ENCODE results near the gene PTPRM. TPM values are rescaled to one million over a fixed set of nuclear protein-coding genes. Genes with fewer than 3 reads are reported as not detected.

The PTPRM gene
- total RNA-seq, 1 donor = 64.2 TPM

DNA sequence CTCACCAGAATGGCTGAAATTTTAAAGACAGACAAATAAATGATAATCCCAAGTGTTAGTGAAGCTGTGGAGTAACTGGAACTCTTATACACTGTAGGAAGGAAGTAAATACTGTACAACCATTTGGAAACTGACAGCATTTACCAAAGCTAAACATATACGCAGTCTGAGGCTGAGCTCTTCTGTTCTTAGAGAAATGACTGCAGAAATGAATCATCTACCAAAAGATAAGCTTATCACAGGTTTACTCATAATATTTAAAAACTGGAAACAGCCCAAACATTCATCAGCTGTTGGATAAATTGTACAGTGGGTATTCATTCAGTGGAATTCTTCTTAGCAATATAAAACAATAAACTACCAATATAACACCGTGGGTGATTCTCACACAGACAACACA lies 824.0 kb downstream of the PTPRM start:
- peak; percentile 80 for DNase-seq (ENCODE audit: low read depth)
- TF ChIP-seq, protein P1, sequence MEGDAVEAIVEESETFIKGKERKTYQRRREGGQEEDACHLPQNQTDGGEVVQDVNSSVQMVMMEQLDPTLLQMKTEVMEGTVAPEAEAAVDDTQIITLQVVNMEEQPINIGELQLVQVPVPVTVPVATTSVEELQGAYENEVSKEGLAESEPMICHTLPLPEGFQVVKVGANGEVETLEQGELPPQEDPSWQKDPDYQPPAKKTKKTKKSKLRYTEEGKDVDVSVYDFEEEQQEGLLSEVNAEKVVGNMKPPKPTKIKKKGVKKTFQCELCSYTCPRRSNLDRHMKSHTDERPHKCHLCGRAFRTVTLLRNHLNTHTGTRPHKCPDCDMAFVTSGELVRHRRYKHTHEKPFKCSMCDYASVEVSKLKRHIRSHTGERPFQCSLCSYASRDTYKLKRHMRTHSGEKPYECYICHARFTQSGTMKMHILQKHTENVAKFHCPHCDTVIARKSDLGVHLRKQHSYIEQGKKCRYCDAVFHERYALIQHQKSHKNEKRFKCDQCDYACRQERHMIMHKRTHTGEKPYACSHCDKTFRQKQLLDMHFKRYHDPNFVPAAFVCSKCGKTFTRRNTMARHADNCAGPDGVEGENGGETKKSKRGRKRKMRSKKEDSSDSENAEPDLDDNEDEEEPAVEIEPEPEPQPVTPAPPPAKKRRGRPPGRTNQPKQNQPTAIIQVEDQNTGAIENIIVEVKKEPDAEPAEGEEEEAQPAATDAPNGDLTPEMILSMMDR (IDR thresholded peaks at IDR 0.05; ENCODE audit: insufficient read depth, low read length) = no peak
- no peak overlapping the region for H3K4me3 ChIP-seq (ENCODE audit: low read depth, low read length)

DNA sequence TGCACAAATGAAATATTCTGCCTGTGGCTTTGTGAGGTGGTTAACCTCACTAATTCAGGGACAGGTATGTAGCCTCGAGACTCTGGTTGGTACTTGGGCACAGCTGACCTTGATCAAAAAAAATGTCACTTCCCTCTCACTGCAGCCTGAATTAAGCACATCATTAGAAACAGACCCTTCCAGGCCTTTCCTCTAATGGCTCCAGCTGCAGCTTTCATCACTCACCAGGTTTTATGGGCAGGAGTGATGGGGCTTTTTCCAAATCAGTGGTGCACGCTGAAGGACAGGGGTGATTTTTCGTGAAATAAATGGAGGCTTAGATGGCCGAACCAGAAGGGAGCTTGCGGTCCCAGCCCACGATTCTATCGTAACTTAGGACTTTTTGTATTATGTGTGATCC lies 829.1 kb downstream of the PTPRM start:
- no peak for DNase-seq (ENCODE audit: low read depth)
- H3K4me3 ChIP-seq (ENCODE audit: low read depth, low read length) = no peak overlapping the region
- TF ChIP-seq, protein P1 (IDR thresholded peaks at IDR 0.05; ENCODE audit: insufficient read depth, low read length) = no peak

DNA sequence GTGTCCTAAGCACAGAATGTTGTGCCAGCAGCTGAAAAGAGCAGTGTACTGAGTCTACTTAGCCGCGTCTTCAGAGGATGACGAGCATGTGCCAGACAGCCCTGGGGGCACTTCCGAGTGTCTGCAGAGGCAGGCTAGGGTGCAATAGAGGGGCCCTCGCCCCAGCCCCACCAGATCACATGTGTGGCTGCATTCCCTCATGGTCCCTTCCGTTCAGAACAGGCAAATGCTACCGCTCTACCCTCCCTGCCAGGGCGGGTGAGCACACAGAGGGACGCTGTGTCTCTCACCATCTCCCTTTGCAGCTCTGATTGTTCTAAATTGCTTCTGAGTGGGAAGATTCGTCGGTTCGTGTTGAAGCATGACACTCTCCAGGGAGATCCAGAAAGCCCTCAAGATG lies 829.9 kb downstream of the PTPRM start:
- TF ChIP-seq, protein P1 (IDR thresholded peaks at IDR 0.05; ENCODE audit: insufficient read depth, low read length) = no peak
- no peak for DNase-seq (ENCODE audit: low read depth)

DNA sequence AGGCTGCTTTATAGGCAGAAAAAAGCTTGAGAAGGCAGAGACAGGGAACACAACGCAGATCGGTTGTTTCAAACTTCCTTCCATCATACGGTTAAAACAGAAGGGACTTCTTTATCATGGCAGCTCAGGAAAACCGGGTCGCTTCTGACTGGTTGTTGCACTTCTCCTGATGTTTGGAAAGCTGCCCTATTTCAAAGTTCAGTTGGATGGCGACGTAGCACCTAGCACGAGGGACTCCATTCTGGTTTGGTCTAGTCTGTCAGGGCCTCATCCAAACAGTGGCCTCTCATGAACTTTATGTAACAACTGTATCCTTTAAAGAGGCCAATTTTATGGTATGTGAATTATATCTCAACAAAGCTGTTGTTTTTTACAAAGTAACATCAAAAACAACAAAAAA lies 832.0 kb downstream of the PTPRM start:
- no peak overlapping the region for H3K4me3 ChIP-seq (ENCODE audit: low read depth, low read length)
- no peak for DNase-seq (ENCODE audit: low read depth)
- TF ChIP-seq, protein P1 (IDR thresholded peaks at IDR 0.05; ENCODE audit: insufficient read depth, low read length) = no peak

More for the DNA sequence above, 829.9 kb downstream of the PTPRM start:
- H3K4me3 ChIP-seq (ENCODE audit: low read depth, low read length) = no peak overlapping the region

DNA sequence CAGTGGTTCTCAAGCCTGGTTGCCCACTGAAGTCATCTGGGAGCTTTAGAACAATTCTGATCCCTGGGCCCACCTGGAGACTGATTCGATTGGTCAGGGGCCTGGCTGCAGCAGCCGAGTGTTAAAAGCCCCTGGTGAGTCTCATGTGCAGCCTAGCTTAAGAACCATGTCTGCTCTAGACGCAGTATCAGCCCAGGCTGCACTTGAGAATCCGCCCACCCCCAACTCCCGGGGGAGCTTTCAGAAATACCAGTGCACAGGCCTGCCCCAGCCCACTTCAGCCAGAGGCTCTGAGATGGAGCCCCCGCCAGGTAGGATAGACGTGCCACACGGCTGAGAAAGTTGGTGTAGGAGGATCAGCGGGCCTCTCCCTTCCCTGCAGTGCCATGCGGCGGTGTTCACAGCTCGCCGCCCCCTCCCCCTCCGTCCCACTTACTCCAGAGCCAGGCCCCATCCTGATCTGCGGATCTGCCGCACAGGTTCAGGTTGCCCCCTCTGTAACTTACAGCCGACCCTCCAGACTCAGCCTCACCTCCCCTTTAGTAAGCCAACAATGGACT lies 833.2 kb downstream of the PTPRM start:
- no peak for DNase-seq (ENCODE audit: low read depth)
- TF ChIP-seq, protein P1 (IDR thresholded peaks at IDR 0.05; ENCODE audit: insufficient read depth, low read length) = no peak
- no peak overlapping the region for H3K4me3 ChIP-seq (ENCODE audit: low read depth, low read length)

DNA sequence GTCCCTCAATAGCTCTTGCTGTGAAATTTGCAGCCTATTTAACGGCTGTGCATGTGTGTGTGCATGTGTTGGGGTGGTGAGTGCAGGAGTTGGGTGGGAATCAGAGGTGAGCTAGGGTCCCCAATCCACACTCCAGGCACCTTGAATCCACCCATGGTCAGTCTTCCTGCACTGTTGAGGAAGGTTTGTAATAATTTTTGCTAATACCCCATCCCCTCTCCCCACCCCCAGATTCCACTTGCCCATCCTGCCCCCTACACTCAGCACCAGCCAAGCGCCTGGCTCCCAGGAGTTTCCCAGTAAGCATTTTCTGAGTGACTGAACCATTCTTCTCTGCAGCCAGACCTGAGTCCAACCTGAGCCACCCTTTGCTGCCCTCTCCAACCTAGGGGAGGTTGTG lies 833.7 kb downstream of the PTPRM start:
- no peak overlapping the region for H3K4me3 ChIP-seq (ENCODE audit: low read depth, low read length)
- TF ChIP-seq, protein P1 (IDR thresholded peaks at IDR 0.05; ENCODE audit: insufficient read depth, low read length) = no peak
- no peak for DNase-seq (ENCODE audit: low read depth)

DNA sequence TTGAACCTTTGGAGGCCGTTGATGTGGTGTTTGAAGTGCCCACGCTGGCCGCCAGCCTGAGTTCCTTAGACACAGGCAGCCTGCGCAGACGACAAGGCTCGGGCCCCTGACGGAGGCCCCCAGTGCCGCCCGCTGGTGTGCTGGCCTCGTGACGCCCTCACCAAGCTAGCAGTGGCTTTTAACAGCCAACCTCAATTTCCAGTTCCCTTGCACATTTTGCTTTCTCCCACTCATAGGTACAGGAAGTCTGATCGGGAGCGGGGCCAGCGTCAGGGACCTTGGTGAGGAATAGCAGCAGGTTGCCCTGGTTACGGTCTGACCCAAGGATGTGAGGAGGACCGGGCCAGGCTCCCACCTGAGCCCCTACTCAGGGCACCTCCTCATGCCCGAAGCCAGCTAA lies 834.5 kb downstream of the PTPRM start:
- no peak overlapping the region for H3K4me3 ChIP-seq (ENCODE audit: low read depth, low read length)
- TF ChIP-seq, protein P1 (IDR thresholded peaks at IDR 0.05; ENCODE audit: insufficient read depth, low read length) = no peak

More for the DNA sequence above, 834.5 kb downstream of the PTPRM start:
- no peak for DNase-seq (ENCODE audit: low read depth)

Data from fibroblast of the aortic adventitia (primary cell).